ENCODE data around the gene CLIP2.
"Not testable (repeated sequence)": the region's sequence is repeated elsewhere in the genome, so short reads cannot be mapped to it uniquely, and the experiment has no call there.

CLIP2 gene

GRCh38 chr7:74332373-74333176 lies 43.4 kb downstream of the CLIP2 start:
- DNase-seq (ENCODE audit: low spot score), result no peak

- DNase-seq (ENCODE audit: low spot score), result no peak
Measured at GRCh38 chr7:74334030-74334429, 44.8 kb downstream of the CLIP2 start.

GRCh38 chr7:74337926-74338325 lies 48.7 kb downstream of the CLIP2 start:
- no peak for DNase-seq (ENCODE audit: low spot score)

- DNase-seq (ENCODE audit: low spot score), result no peak
Measured at GRCh38 chr7:74338366-74339108, 49.3 kb downstream of the CLIP2 start.

- not testable (repeated sequence) for DNase-seq (ENCODE audit: low spot score)
Measured at GRCh38 chr7:74339648-74340047, 50.4 kb downstream of the CLIP2 start.

- DNase-seq (ENCODE audit: low spot score), result no peak
Measured at GRCh38 chr7:74343281-74344131, 54.3 kb downstream of the CLIP2 start.

- no peak for DNase-seq (ENCODE audit: low spot score)
Measured at GRCh38 chr7:74344132-74344496, 54.9 kb downstream of the CLIP2 start.

- DNase-seq (ENCODE audit: low spot score), result no peak
Measured at GRCh38 chr7:74344786-74345185, 55.6 kb downstream of the CLIP2 start.

GRCh38 chr7:74345970-74346369 lies 56.8 kb downstream of the CLIP2 start:
- no peak for DNase-seq (ENCODE audit: low spot score)

- no peak for DNase-seq (ENCODE audit: low spot score)
Measured at GRCh38 chr7:74349621-74350020, 60.4 kb downstream of the CLIP2 start.

- no peak for DNase-seq (ENCODE audit: low spot score)
Measured at GRCh38 chr7:74350751-74351150, 61.5 kb downstream of the CLIP2 start.

GRCh38 chr7:74351836-74352235 lies 62.6 kb downstream of the CLIP2 start:
- DNase-seq (ENCODE audit: low spot score), result no peak

- DNase-seq (ENCODE audit: low spot score), result not testable (repeated sequence)
Measured at GRCh38 chr7:74352551-74353138, 63.4 kb downstream of the CLIP2 start.

GRCh38 chr7:74354009-74354408 lies 64.8 kb downstream of the CLIP2 start:
- no peak for DNase-seq (ENCODE audit: low spot score)

GRCh38 chr7:74355091-74355490 lies 65.9 kb downstream of the CLIP2 start:
- DNase-seq (ENCODE audit: low spot score), result no peak

- DNase-seq (ENCODE audit: low spot score), result no peak
Measured at GRCh38 chr7:74356589-74357315, 67.5 kb downstream of the CLIP2 start.

GRCh38 chr7:74360008-74360407 lies 70.8 kb downstream of the CLIP2 start:
- DNase-seq (ENCODE audit: low spot score), result no peak

- DNase-seq (ENCODE audit: low spot score), result no peak
Measured at GRCh38 chr7:74362266-74362665, 73.1 kb downstream of the CLIP2 start.

- DNase-seq (ENCODE audit: low spot score), result no peak
Measured at GRCh38 chr7:74364061-74364460, 74.9 kb downstream of the CLIP2 start.

- peak; percentile 79 for DNase-seq (ENCODE audit: low spot score)
Measured at GRCh38 chr7:74365322-74366022, 76.3 kb downstream of the CLIP2 start.

All from left forelimb (tissue), 1 donor.